Stimulated activated CD4-positive, alpha-beta T cell treated with anti-CD3 and anti-CD28 coated beads, Interleukin-12 subunit alpha, Interleukin-12 subunit beta, amount 100 ng/mL, for 4 hours (primary cell): ENCODE results near the gene ZC2HC1C.
"Not testable (repeated sequence)": the region's sequence is repeated elsewhere in the genome, so short reads cannot be mapped to it uniquely, and the experiment has no call there.

Experiments
- DNase-seq: peaks from one replicate; pipeline ENCODE4 v3.0.0-alpha.2; 2020

ZC2HC1C gene

DNA sequence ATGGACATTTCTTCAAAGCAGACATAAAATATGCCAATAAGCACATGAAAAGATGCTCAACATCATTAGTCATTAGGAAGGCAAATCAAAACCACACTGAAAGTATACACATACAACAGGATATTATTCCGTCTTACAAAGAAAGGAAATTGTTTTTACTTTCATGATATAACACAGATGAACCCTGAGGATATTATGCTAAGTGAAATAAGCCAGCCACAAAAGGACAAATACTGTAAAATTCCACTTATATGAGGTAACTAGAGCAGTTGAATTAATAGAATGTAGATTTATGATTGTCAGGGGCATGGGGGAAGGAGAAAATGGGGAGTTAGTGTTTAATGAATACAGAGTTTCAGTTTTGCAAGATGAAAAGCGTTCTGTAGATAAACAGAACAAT is 9.8 kb upstream of the ZC2HC1C start:
- DNase-seq, result no peak

GRCh38 chr14:75060420-75060819 is 9.0 kb upstream of the ZC2HC1C start:
- DNase-seq, result no peak

DNA sequence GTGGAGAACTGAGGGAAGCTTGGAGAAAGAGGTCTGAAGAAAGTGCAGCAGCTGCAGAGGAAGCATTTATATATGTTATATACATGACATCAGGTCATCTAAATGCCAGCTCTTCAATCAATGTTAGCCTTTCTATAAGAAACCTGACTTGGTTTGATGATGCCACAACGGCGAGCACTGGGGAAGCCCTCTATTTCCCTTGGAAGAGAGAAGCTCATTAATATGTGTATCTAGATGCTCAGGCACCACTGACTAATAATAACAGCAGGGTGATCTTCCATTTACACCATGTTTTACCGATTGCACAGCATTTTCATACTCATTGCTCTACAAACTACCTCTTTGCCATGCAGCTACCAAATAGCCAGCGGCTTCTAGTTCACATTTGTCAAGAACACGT is 6.4 kb upstream of the ZC2HC1C start:
- DNase-seq, result no peak

- DNase-seq, result peak; percentile 91
These were observed 5.8 kb upstream of the ZC2HC1C start, which contains the start of gene ACYP1 for GRCh38 chr14:75063491-75064204. Gene ACYP1 (minus strand): TSS chr14:75064024. CDS start chr14:75063553, 471 bp downstream.

DNA sequence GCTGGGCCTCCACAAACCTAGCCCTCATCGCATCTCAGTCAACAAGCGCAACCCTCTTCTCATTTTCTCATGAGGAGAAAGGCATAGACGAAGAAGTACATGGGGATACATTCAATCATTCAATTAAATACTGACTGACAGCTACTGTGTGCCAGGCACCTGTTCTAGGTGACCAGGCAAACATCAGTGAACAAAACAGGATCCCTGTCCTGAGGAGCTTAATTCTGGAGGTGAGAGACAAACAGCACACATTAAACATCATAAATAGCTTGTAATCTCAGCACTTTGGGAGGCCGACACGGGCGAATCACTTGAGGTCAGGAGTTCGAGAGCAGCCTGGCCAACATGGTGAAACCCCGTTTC is 5.3 kb upstream of the ZC2HC1C start:
- DNase-seq, result no peak

- DNase-seq, result no peak
These were observed 2.8 kb upstream of the ZC2HC1C start for GRCh38 chr14:75066691-75067090.

DNA sequence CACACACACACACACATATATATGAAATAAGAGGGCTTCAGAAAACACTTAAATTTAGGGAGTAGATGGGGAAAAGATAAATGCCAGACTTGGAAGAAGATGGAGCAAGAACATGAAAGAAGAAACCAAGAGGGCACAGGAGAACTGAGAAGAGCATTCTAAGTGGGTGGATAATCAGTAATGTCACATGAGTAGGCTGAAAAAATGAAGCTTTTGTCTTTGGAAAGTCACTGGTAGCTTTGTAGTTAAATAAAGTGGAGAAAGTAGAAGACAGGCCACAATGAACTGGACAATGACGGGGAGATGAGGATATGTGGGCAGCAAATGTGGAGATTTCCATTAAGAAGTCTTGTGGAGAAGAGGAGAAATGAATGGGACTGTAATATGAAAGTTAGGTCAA is 2.2 kb upstream of the ZC2HC1C start:
- DNase-seq, result no peak

GRCh38 chr14:75067765-75068164 is 1.7 kb upstream of the ZC2HC1C start:
- DNase-seq, result not testable (repeated sequence)

GRCh38 chr14:75068294-75069120 is 934 bp upstream of the ZC2HC1C start:
- DNase-seq, result no peak

DNA sequence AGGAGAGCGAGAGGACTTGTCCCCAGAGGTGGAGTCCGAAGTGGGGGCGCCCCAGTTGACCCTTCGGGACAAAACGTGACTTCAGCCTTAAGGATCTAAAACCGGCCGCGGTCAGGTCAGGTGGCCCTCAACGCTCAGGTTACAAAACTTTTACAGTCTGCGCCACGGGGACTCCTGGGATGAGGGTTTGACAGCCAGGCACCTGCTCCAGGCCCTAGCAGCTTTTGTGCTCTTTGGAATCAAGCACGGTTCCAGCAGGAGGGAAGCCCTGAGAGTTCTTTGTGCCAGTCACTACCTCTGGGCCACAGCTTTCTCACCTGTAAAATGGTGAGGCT is 337 bp downstream of the ZC2HC1C start:
- no peak for DNase-seq

GRCh38 chr14:75070383-75070782 is 942 bp downstream of the ZC2HC1C start:
- no peak for DNase-seq

GRCh38 chr14:75077794-75078193 is 8.4 kb downstream of the ZC2HC1C start:
- DNase-seq, result no peak

- DNase-seq, result no peak
These were observed 10.1 kb downstream of the ZC2HC1C start for GRCh38 chr14:75079521-75079920.

GRCh38 chr14:75081660-75082229 is 12.3 kb downstream of the ZC2HC1C start:
- DNase-seq, result no peak

- no peak for DNase-seq
These were observed 13.8 kb downstream of the ZC2HC1C start for GRCh38 chr14:75083271-75083670.

- no peak for DNase-seq
These were observed 15.1 kb downstream of the ZC2HC1C start for GRCh38 chr14:75084513-75084912.

- DNase-seq, result no peak
These were observed 18.7 kb downstream of the ZC2HC1C start for GRCh38 chr14:75088153-75088552.

DNA sequence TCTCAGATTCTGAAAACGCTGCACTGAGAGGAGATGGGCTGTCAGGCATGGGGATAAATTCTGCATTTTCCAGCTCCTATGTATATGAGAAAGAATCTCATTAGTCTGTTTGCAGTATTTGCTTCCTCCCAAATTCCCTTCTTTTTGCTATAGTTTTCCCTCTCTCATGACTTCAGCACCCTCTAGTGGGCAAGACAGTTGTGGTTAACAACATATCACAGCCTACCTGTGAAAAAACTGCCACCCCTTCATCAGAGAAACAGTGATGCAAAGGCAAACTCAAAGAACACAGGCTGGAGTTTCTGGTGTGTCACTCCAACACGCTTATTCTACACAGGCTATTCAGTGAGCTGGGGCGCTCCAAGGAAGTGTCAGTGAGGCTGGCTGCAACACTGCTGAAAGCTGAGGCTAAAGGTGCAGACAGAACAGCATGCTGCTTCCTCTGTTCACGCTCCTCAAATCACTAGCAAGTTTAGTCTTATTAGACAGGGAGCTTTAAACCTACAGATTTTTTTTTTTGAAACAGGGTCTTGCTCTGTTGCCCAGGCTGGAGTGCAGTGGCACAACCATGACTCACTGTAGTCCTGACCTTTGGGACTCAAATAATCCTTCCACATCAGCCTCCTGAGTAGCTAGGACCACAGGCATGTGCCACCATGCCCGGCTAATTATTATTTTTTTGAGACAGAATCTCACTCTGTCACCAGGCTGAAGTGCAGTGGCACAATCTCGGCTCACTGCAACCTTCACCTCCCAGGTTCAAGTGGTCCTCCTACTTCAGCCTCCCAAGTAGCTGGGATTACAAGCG is 19.3 kb downstream of the ZC2HC1C start:
- DNase-seq, result peak; percentile 4

DNA sequence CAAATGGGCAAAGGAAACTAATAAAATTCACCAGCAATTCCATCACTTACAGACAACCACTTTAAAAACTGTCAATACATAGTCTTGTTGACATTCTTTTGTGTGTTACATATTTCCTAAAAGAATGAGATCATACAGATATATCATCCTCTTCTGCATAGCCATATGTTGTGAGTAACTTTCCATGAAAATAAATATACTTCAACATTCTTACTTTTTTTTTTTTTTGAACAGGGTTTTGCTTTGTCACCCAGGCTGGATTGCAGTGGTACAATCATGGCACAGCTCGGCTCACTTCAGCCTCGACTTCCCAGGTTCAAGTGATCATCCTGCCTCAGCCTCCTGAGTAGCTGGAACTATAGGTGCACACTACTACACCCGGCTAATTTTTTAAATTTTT is 20.9 kb downstream of the ZC2HC1C start:
- DNase-seq, result no peak

- DNase-seq, result no peak
These were observed 21.8 kb downstream of the ZC2HC1C start for GRCh38 chr14:75091251-75091650.

DNA sequence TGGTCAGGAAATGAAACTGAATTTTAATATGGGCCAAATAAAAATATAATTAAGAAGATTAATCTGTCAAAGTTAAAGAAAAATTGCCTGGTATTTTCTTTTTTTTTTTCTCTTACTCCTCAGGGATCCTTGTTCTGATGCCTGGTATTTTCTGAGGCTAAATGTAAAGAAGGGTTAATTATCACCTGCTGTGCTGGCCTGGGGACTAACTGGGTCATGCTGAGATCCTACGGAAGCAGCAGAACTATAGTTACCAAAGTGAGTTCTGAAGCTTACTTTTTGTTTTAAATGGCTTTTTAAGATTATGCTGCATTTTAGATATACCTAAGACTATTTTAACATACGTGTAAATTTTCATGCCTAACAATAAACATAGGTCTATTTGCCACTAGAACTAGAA is 23.3 kb downstream of the ZC2HC1C start:
- DNase-seq, result no peak

GRCh38 chr14:75094896-75095295 is 25.5 kb downstream of the ZC2HC1C start:
- DNase-seq, result no peak

DNA sequence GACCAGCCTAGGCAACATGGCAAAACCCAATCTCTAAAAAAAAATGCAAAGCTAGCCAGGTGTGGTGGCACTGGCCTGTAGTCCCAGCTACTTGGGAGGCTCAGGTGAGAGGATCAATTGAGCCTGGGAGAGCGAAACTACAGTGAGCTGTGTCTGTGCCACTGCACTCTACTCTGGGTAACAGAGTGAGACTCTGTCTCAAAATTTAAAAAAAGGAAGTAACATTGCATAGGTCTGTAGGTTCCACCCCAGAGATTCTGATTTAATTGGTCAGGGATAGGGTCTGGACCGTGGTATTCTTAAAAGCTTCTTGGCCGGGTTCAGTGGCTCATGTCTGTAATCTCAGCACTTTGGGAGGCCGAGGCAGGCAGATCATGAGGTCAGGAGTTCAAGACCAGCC is 26.2 kb downstream of the ZC2HC1C start:
- DNase-seq, result no peak
